ENCODE measurements around the gene ADNP. TPM values are rescaled to one million over a fixed set of nuclear protein-coding genes. Genes with fewer than 3 reads are reported as not detected.
A peak's percentile ranks its signal among the peaks of the same experiment; 100 is the strongest.

Gene ADNP
- total RNA-seq, 4 donors from 2014 or later = 40.2 to 57.9 (median 47.4) TPM

DNA sequence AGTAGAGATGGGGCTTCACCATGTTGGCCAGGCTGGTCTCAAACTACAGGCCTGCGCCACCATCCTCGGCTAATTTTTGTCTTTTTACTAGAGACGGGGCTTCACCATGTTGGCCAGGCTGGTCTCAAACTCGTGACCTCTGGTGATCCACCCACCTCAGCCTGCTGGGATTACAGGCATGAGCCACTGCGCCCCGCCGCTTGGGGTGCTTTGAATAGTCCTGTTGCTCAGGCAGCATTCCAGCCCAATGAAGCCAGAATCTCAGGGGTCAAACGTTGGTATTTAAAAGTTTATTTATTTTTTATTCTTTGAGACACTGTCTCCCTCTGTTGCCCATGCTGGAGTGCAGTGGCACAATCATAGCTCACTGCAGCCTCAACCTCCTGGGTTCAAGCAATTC, 38.7 kb upstream of the ADNP start:
- Histone ChIP-seq H3K27ac (no peak overlapping the region), H3K27me3 (no peaks in the 10 kb centered on the region), H3K9me3 (no peaks in the 10 kb centered on the region), H3K36me3 (no peaks in the 10 kb centered on the region), H3K4me1 (no peaks in the 10 kb centered on the region), H3K4me3 (no peak overlapping the region)
- 54 to 62% methylated on average over 8 of the region's 8 CpGs for WGBS, 2 donors
- no peak for DNase-seq (ENCODE audit: low spot score in 2 of 2)
- TF ChIP-seq POLR2A (IDR thresholded peaks at IDR 0.05) (no peak), EP300 (IDR thresholded peaks at IDR 0.05) (no peak)
- TF ChIP-seq, protein P1, sequence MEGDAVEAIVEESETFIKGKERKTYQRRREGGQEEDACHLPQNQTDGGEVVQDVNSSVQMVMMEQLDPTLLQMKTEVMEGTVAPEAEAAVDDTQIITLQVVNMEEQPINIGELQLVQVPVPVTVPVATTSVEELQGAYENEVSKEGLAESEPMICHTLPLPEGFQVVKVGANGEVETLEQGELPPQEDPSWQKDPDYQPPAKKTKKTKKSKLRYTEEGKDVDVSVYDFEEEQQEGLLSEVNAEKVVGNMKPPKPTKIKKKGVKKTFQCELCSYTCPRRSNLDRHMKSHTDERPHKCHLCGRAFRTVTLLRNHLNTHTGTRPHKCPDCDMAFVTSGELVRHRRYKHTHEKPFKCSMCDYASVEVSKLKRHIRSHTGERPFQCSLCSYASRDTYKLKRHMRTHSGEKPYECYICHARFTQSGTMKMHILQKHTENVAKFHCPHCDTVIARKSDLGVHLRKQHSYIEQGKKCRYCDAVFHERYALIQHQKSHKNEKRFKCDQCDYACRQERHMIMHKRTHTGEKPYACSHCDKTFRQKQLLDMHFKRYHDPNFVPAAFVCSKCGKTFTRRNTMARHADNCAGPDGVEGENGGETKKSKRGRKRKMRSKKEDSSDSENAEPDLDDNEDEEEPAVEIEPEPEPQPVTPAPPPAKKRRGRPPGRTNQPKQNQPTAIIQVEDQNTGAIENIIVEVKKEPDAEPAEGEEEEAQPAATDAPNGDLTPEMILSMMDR (IDR thresholded peaks at IDR 0.05) = no peak

DNA sequence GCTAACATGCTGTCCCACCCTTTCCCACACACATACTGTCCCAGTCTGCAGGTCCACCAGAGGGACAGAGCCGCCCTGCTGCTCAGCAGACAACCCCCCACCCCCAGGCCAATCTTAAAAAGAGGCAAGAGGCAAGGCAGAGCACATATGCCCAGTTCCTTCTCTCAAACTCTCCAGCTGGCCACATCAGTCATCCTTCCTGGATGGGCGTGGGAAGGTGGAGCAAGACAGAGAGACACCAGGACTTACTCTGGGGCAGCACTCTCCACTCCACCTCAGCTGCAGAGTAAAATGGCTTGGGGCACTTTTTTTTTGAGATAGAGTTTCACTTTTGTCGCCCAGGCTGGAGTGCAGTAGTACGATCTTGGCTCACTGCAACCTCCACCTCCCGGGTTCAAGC, 38.2 kb upstream of the ADNP start:
- no peak for DNase-seq (ENCODE audit: low spot score in 2 of 2)
- WGBS, 2 donors = 76 to 84% methylated on average over 5 of the region's 5 CpGs
- no peaks in the 10 kb centered on the region for H3K4me1 ChIP-seq

DNA sequence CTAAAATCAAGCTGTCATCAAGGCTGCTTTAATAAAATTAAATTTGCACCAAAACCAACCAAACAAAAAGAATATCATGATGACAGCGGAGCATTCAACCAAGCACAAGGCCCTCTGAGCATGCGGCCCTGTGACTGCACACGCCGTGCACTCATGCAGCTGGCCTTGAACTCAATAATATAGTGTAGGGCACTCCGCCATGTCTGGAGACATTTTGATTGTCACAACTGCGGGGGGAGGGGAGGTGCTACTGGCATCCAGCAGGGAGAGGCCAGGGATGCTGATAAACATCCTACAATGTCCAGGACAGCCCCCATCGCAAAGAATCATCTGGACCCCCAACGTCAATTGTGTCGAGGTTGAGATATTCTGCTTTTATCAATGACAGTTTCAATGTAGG, 37.1 kb upstream of the ADNP start:
- DNase-seq (ENCODE audit: low spot score in 2 of 2) = no peak
- Histone ChIP-seq H3K9me3 (no peaks in the 10 kb centered on the region), H3K27me3 (no peaks in the 10 kb centered on the region), H3K36me3 (no peaks in the 10 kb centered on the region), H3K27ac (no peak overlapping the region), H3K4me1 (no peaks in the 10 kb centered on the region), H3K4me3 (no peak overlapping the region)
- WGBS, 2 donors = 74 to 79% methylated on average over 9 of the region's 9 CpGs
- TF ChIP-seq EP300 (IDR thresholded peaks at IDR 0.05) (no peak), POLR2A (IDR thresholded peaks at IDR 0.05) (no peak)
- TF ChIP-seq, protein P1 (IDR thresholded peaks at IDR 0.05) = no peak

More for the DNA sequence above, 38.2 kb upstream of the ADNP start:
- H3K4me3 ChIP-seq = no peak overlapping the region
- no peaks in the 10 kb centered on the region for H3K36me3 ChIP-seq
- H3K9me3 ChIP-seq = no peaks in the 10 kb centered on the region
- no peak overlapping the region for H3K27ac ChIP-seq
- TF ChIP-seq, protein P1 (IDR thresholded peaks at IDR 0.05) = no peak
- TF ChIP-seq EP300 (IDR thresholded peaks at IDR 0.05) (no peak), POLR2A (IDR thresholded peaks at IDR 0.05) (no peak)
- no peaks in the 10 kb centered on the region for H3K27me3 ChIP-seq

DNA sequence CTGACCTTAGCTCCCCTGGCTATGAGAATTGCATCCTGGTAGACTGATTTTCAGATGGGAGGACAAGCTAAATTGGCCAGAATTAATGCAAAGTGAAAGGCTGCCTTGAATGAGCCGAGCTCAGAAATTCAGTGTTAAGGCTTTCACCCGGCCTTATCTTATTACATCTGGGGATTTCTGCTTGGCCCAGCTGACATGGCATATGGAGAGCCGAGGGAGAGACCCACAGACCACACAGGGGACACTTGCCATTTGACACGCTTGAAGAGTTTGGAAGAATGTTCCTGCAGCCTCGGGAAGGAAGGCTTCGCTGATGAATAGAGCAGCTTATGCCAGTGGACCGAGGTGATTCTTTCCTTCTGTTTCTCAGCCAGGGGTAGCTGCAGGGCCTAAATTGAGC, 36.3 kb upstream of the ADNP start:
- no peak for TF ChIP-seq POLR2A (IDR thresholded peaks at IDR 0.05)
- TF ChIP-seq, protein P1 (IDR thresholded peaks at IDR 0.05) = no peak
- no peak for TF ChIP-seq EP300 (IDR thresholded peaks at IDR 0.05)
- H3K27me3 ChIP-seq = no peaks in the 10 kb centered on the region
- no peaks in the 10 kb centered on the region for H3K4me1 ChIP-seq
- WGBS, 2 donors = 26 to 35% methylated on average over 7 of the region's 7 CpGs
- H3K27ac ChIP-seq = no peak overlapping the region
- peaks cover 0 to 5% (median 0%) of the 10 kb centered on the region in 3 donors for H3K36me3 ChIP-seq
- no peaks in the 10 kb centered on the region for H3K9me3 ChIP-seq
- no peak overlapping the region for H3K4me3 ChIP-seq
- DNase-seq (ENCODE audit: low spot score in 2 of 2) = no peak

DNA sequence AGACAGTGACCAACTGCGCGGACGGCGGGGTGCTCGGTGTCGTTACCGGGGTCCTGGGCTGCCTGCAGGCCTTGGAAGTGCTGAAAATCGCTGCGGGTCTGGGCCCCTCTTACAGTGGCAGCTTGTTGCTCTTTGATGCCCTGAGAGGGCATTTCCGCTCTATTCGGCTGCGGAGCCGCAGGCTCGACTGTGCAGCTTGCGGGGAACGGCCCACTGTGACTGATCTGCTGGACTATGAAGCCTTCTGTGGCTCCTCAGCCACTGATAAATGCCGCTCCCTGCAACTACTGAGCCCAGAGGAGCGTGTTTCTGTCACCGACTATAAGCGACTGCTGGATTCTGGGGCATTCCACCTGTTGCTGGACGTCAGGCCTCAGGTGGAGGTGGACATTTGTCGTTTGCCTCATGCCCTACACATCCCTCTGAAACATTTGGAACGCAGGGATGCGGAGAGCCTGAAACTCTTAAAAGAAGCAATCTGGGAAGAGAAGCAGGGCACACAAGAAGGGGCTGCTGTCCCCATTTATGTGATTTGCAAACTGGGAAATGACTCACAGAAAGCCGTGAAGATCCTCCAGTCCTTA, 28.4 kb upstream of the ADNP start:
- no peak for DNase-seq (ENCODE audit: low spot score in 2 of 2)
- 64 to 72% methylated on average over 20 to 25 of the region's 25 CpGs for WGBS, 2 donors
- no peaks in the 10 kb centered on the region for H3K9me3 ChIP-seq
- H3K36me3 ChIP-seq = peaks cover 0 to 23% (median 0%) of the 10 kb centered on the region in 3 donors
- no peak overlapping the region for H3K27ac ChIP-seq
- no peaks in the 10 kb centered on the region for H3K27me3 ChIP-seq
- H3K4me3 ChIP-seq = peak overlapping the region; percentile 89 to 98 (median 93)
- H3K4me1 ChIP-seq = peaks cover 2 to 56% (median 21%) of the 10 kb centered on the region in 4 donors
- no peak for TF ChIP-seq EP300 (IDR thresholded peaks at IDR 0.05)
- no peak for TF ChIP-seq POLR2A (IDR thresholded peaks at IDR 0.05)
- TF ChIP-seq, protein P1 (IDR thresholded peaks at IDR 0.05) = no peak
